Skin epidermis (tissue), 12 donors: ENCODE measurements around the gene FAM120C.

Experiments
- H3K27ac ChIP-seq, 21 experiments: fragments of 200-600 bp; sonication (generic) in 11 of 21; one replicate each; pipeline ENCODE4 v1.5.0; 2020; ENCODE audit warnings: mild to moderate bottlenecking in 3 of 21, inconsistent platforms in 2 of 21, moderate library complexity in 2 of 21
- H3K4me3 ChIP-seq, 7 experiments: fragments of 200-600 bp; sonication (generic) in 2 of 7; one replicate each; pipeline ENCODE4 v1.5.0; 2020; ENCODE audit warnings: inconsistent platforms in 2 of 7, mild to moderate bottlenecking in 2 of 7, moderate library complexity in 1 of 7

Gene FAM120C

DNA sequence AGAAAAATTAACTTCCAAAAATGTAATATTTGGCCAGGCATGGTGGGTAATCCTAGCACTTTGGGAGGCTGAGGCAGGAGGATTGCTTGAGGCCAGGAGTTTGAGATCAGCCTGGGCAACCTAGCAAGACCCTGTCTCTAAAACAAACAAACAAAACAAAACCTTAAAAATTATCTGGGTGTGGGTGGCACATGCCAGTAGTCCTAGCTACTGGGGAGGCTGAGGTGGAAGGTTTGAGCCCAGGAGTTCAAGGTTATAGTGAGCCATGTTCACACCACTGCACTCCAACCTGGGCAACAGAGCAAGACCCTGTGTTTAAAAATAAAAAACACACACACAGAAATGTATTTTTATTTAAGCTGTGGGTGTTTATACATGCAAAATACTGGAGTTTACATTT, 12.0 kb downstream of the FAM120C start:
- no peak overlapping the region for H3K27ac ChIP-seq
- no peak overlapping the region for H3K4me3 ChIP-seq

DNA sequence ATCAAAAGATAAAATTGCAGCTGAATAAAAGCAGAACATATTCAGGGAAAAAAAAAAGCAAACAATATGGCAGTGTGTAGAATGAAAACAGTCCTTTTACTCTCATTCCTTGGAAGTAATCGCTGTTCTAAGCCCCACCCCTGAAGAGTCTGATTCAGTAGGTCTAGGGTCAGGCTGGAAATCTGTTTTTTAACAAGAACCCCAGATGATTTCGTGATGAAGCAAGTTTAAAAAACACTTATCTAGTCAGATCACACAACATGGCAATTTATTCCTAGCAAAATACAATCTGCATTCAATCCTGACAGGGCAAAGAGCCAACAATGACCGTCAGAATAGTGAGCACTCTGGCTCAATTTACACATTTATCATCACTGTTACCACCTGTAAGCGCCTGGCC, 16.1 kb downstream of the FAM120C start:
- H3K27ac ChIP-seq, result no peak overlapping the region
- H3K4me3 ChIP-seq, result no peak overlapping the region

DNA sequence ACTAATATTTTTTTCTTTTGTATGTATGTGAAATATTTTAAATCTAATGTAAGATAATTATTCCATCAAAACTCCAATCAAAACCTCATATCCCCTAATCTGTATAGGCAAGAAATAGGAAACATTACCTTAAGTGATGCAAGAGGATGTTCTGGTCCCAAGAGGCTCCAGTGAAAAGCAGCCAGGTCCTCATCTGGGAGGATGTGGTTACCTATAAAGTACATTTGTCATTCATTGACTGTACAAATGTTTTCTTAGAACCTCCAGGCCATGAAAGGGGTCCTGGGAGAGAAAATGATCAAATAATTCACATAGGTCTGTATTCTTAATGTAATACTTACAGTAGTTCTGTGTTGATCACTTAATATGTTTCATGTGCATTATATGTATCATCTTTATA, 25.5 kb downstream of the FAM120C start:
- no peak overlapping the region for H3K4me3 ChIP-seq
- no peak overlapping the region for H3K27ac ChIP-seq

- no peak overlapping the region for H3K27ac ChIP-seq
These were observed 48.8 kb downstream of the FAM120C start for GRCh38 chrX:54134269-54134668.

GRCh38 chrX:54116391-54116790, 66.7 kb downstream of the FAM120C start:
- Histone ChIP-seq H3K4me3 (no peak overlapping the region), H3K27ac (no peak overlapping the region)

More at GRCh38 chrX:54134269-54134668, 48.8 kb downstream of the FAM120C start:
- no peak overlapping the region for H3K4me3 ChIP-seq

DNA sequence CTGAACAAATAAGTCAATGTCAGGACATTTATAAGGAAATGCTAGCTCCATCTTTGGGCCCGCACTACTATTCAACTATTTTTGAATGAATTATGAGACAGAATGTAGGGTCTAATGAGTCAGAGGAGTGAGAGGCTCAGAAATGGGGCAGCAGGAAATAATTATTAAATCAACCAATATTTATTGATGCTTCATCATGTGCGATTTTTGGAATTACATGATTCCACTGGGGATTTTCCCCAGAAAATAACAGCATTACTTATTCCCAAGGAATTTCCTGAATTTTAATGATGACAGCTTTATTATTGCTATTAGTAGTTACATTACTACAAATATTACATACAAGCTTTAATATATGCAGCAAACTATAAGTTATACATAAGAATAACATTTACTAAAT, 89.5 kb downstream of the FAM120C start:
- no peak overlapping the region for H3K27ac ChIP-seq

DNA sequence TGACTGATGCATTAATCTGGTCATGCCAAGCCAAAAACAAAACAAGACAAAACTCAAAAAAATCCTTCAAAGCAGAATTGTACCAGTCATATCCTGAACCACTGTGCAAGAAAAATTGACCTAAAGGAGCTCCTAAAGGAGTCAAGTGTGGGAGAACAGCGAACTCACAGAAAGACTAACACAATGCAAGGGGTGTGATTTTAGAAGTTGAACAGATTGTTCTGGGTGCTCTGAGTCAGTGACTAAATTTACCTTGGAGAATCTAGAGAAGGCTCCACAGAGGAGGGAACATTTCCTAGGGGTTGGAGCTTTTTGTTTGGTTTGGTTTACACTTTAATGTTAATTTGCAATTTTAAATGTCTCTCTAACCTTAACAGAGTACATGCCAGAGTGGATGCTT, 89.9 kb downstream of the FAM120C start:
- H3K27ac ChIP-seq, result no peak overlapping the region
- no peak overlapping the region for H3K4me3 ChIP-seq

More for the DNA sequence above, 89.5 kb downstream of the FAM120C start:
- H3K4me3 ChIP-seq, result no peak overlapping the region

GRCh38 chrX:54090880-54091279, 92.2 kb downstream of the FAM120C start:
- no peak overlapping the region for H3K27ac ChIP-seq
- H3K4me3 ChIP-seq, result no peak overlapping the region

DNA sequence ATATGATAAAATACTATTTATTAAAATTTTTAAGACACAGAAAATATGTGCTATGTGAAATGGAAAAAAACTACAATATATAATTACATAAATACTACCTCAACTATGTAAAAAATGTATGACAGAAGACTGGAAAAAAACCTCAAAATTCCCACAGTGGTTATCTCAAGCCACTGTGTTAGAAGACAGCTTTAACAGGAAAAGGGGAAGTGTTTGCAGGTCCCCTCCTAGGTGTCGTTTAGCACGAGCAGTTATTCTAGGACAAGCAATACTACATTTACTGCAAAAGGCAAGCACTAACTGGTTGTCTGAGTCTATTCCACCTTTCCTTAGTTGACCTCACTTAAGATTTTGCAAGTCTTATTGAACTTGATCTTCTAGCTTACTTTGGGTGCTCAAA, 93.9 kb downstream of the FAM120C start:
- Histone ChIP-seq H3K27ac (no peak overlapping the region), H3K4me3 (no peak overlapping the region)

DNA sequence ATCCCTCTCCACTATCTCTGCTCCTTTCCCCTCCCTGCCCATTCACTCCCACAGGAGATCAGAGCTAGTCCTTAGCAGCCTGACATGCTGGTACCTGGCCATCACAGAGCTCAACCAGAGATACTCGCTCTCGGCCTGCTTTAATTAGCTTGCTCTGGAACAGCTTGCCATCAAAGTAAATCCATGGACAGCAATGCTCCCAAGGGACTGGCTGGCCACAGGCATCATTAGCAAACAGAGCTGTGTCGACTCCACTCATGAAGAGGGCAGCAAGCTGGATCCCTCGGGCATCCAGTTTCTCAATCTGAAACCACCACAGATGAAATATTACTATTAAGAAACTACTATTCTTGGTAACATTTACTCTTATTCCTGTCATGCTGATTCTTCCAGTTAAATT, 95.4 kb downstream of the FAM120C start:
- Histone ChIP-seq H3K4me3 (no peak overlapping the region), H3K27ac (no peak overlapping the region)

DNA sequence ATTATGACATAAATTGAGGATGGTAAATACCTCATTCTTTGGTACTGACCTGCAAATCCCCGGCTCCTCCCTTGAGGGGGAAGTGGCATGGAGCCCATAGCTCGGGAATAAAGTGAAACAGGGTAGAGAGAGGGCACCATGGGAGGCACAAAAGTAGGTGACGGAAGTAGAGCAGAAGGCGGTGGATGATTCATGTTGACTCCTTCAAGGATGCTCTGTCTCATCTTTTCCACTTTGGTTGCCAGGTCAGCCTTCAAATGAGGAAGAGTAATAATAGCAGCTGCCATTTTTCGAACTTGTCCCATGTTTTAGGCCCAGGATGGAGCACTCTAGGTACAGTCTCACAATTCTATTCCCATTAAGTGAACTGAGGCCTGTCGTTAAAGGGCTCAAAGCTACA, 97.4 kb downstream of the FAM120C start:
- Histone ChIP-seq H3K27ac (no peak overlapping the region), H3K4me3 (no peak overlapping the region)

GRCh38 chrX:54076903-54077302, 106.2 kb downstream of the FAM120C start:
- Histone ChIP-seq H3K4me3 (no peak overlapping the region), H3K27ac (no peak overlapping the region)

- H3K4me3 ChIP-seq, result no peak overlapping the region
These were observed 108.2 kb downstream of the FAM120C start for GRCh38 chrX:54074826-54075225.

DNA sequence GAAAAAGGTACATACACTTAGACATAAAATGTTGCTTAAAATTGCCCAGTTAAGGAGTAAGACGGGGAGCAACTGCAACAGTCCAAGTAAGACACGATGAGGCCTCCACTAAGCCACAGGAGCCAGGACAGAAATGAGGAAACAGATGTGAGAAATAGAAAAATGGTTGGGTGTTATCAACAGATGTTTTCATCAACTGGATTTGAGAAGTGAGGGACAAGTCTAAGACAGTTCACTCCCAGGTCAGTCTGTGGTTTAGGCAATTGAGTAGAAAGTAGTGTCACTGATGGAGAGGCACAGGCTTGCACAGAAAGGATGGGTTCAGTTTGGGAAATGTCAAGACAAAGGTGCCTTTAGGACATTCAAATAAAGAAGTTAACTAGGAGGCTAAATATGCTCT, 115.3 kb downstream of the FAM120C start:
- Histone ChIP-seq H3K4me3 (no peak overlapping the region), H3K27ac (no peak overlapping the region)

More at GRCh38 chrX:54074826-54075225, 108.2 kb downstream of the FAM120C start:
- no peak overlapping the region for H3K27ac ChIP-seq

DNA sequence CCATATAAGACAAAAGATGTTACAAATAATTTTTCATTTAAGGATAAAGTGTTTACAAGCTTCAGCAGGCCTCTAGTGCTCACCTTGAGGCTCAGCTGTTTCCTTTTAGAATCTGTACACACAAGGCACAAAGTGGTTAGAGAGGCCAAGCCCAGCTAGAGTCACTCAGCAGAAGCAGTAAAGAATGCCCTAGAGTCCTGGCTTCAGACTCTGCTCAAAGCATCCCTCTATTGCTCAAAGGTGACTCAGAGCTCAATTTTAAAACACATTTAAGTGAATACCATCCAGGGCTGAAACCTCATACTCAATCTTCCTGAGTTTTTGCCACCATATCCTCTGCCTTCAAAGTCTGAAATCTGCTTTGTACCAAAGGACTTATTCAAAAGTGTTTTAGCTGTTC, 116.2 kb downstream of the FAM120C start:
- Histone ChIP-seq H3K27ac (no peak overlapping the region), H3K4me3 (no peak overlapping the region)

DNA sequence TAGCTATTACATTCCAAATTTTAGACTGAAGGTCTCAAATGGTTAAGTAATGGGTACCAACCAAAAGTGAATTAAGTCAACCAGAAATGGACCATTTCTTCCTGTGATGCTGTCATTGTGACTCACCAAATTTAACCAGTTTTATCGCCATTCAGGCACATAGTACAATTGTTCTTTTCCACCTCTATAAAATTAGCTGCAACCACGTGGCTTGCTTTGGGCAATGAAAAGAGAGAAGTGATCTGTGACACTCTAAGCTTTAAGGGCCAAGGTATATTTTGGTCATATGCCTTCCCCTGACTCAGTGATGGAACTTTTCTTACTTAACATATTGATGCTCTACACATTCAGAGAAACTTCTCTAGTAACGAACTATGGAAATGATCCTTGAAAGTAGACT, 118.5 kb downstream of the FAM120C start:
- no peak overlapping the region for H3K4me3 ChIP-seq
- no peak overlapping the region for H3K27ac ChIP-seq

DNA sequence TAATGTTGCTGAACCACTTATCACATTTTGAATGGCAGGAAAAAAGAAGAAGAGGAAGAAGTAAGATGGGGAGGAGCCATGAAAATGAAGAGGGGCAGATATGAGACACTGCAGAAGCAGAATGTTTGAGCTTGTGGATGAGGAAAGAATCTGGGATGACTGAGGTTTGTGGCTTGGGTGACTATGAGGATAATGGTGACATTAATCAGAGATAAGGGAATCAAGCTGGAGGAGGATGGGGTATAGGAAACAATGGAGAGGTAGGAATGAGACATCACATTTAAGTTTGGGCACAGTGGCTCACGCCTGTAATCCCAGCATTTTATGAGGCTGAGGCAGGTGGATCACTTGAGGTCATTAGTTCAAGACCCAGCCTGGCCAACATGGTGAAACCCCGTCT, 119.7 kb downstream of the FAM120C start:
- no peak overlapping the region for H3K4me3 ChIP-seq
- H3K27ac ChIP-seq, result no peak overlapping the region

DNA sequence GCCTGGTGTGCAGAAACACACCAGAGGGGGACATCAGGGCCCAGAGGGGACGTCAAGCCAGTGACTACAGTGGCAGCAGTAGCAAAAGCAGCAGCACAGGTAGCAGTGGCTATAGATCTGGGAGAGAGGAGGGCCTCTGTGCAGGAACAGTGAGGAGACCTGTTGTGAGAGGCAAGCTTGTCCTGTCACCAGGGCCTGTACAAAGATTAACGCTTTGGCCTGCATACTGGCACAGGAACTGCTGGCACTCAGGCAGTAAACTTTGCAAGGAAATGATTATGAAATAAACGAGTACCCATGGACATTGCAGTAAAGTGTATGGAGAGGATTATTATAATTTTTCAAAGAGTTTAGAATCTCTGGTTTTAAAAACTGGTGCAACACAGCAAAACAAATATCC, 133.3 kb downstream of the FAM120C start:
- H3K4me3 ChIP-seq, result no peak overlapping the region
- no peak overlapping the region for H3K27ac ChIP-seq

DNA sequence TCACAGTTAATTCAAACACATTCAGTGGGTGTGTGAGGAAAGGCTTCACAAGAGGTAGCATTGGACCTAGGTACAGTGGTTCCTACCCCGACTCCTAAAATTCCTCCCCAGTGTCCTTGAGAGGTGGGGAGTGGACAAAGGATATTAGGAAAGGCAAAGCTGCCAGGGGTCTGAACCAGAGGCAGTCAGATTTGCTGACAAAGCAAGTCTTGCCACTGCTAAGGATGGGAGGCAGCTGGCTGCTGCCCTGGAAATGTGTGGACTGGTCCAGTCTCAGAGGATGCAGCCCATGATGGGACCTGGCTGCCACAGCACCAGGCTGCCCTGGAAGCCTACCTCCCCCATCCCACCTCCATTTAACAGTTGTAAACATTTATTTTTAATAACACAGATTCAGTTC, 134.6 kb downstream of the FAM120C start:
- Histone ChIP-seq H3K4me3 (no peak overlapping the region), H3K27ac (no peak overlapping the region)

- Histone ChIP-seq H3K27ac (peak overlapping the region in 2 of 21 experiments; percentile 92 to 96), H3K4me3 (no peak overlapping the region)
These were observed 137.4 kb downstream of the FAM120C start for GRCh38 chrX:54045563-54046228.

GRCh38 chrX:54044877-54045338, 138.1 kb downstream of the FAM120C start:
- H3K4me3 ChIP-seq, result peak overlapping the region; percentile 21 to 65 (median 58)

More at GRCh38 chrX:54044877-54045338, 138.1 kb downstream of the FAM120C start:
- peak overlapping the region; percentile 46 to 98 (median 95) for H3K27ac ChIP-seq
